HG02840 (cell line): ENCODE results near the gene TSR3.

Source experiments
- ATAC-seq: cut with Tn5 transposase; IDR thresholded peaks from one replicate; pipeline ENCODE4 v1.9.1; 2021; ENCODE audit warnings: mild to moderate bottlenecking, moderate library complexity, moderate number of reproducible peaks; ENCODE audit not compliant: unreplicated experiment, low FRiP score

Gene TSR3

GRCh38 chr16:1326946-1327618, 24.6 kb downstream of the TSR3 start:
- no peak for ATAC-seq

DNA sequence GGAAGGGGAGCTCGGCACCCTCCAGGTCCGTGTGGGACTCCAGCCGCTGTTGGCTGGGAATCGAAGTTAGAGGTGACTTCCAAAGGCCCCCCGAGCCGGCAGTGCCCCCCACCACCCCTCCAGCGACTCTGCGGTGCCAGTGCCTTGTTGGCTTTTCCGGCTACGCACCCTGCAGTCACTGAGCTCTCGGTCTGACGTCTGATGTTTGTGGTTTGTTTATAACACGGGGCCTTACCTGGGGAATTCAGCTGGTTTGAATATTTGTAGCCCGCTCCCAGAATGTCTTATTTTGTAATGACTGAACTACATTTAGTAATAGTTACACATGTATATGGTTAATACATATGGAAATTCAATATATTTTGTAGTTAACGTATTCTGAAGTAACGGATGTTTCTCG, 25.3 kb downstream of the TSR3 start:
- ATAC-seq: no peak

DNA sequence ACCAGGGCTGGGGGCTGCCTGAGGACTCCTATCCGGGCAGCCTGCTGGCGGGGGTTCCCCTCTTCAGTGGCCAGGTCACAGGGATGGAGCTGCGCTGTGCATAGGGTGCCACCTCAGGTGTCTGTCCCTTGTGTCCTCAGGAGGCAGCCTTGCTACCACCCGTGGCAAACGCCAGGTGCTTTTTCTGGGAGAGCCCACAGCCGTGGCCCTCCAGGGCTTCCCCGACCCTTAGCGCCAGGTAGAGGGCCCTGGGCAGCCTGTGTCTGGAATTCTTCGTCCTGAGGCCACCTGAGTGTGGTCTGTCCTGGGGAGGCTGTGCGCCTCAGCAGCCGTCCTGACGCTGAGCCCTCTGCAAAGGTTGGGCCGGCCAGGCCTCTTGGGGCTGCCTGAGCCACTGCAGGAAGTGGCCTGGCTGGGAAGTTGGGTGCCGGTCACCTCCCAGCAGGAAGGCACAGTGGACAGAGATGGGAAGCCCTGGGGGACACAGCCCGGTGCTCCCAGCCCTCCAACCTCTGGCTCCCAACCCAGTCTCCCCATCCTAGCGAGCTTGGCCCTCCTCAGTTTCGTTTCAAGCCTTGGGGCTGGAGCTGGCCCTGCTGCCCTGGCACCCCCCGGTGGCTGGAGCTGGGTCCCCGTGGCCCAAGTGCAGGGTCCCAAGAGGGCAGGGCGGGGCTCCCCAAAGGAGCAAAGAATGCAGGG, 25.9 kb downstream of the TSR3 start:
- ATAC-seq: no peak

- ATAC-seq: no peak
Measured at GRCh38 chr16:1325261-1325660, 26.4 kb downstream of the TSR3 start.

GRCh38 chr16:1324286-1324826, 27.3 kb downstream of the TSR3 start:
- no peak for ATAC-seq

DNA sequence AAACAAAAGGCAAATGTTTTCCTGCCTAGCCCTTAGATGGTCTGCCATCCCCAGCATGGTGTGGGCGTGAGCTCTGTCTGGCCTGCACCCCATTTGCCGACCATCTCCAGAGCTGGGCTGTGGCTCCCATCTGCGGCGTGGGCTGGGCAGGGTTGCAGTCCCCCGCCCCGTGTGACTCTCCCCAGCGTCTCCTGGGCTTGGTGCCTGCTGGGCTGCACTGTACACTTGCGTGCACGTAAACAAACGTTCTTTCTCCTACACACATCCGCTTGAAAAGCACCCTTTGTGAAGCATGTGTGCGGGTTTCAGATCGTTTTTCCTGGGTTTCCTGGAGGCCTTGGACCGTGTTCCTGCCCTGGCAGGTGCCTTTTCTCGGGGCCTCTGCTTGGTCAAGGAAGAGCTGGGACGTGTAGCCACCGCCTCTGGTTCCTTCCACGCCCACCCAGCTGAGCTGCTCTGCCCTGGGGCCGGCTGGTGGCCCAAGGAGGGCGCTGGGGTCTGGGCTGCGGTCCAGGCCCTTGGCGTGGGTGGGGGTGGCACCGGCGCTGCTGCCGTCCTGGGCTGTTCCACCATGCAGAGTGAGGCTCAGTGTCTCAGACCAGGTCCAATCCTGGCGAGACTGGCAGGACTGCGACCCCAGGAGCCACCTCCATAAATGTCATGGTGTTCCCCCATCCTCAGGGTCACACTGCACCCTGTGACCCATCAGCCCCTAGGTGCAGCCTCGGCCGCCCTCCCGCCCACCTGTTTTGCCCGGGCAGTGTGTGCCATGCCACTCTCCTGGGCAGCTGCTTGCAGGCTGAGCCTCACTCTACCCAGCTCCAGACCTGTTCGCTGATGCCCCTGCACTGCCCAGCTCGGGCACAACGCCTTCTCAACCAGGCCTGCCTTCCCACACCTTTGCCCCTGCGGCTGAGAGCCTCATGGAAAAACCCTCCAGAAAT, 28.1 kb downstream of the TSR3 start:
- ATAC-seq: no peak

DNA sequence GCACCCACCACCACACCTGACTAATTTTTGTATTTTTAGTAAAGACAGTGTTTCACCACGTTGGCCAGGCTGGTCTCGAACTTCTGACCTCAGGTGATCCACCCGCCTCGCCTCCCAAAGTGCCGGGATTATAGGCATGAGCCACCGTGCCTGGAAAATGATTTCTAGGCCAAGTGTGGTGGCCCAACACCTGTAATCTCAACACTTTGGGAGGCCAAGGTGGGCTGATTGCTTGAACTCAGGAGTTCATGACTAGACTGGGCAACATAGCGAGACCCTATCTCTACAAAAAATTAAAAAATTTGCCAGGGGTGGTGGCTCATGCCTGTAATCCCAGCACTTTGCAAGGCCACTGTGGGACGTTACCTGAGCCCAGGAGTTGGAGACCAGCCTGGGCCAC, 29.3 kb downstream of the TSR3 start:
- ATAC-seq: no peak

GRCh38 chr16:1320658-1321240, 30.9 kb downstream of the TSR3 start:
- no peak for ATAC-seq

DNA sequence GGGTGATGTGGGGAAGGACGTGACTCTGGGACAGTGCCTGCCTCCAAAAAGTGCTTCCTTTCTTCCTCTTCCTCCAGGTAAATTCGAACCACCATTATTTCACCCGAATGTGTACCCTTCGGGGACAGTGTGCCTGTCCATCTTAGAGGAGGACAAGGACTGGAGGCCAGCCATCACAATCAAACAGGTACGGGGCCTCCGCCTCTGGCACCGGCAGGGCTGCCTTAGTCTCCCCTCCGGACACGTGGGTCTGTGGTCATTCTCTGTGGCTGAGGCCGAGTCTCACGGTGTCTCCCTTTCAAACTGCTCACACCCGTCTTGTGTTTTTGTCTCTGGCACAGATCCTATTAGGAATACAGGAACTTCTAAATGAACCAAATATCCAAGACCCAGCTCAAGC, 31.6 kb downstream of the TSR3 start:
- no peak for ATAC-seq

DNA sequence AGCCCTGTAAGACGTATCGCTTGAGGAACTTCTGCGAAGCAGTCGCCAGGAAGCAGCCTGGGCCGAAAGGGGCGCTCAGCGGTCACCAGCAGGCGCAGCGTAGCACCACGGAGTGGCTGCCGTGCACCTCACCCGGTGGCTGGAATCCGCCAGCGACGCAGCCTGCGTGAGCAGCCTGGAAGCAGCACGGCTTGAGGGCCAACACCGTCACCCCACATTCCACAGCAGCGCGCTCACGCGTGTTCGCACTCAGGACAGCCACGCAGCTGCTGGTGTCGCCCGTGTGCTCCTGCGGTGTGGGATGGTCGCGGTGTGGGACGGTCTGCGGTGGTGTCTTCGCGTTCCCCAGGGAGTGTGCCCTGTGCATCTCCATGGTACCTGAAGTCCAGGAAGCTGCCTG, 32.6 kb downstream of the TSR3 start:
- no peak for ATAC-seq

DNA sequence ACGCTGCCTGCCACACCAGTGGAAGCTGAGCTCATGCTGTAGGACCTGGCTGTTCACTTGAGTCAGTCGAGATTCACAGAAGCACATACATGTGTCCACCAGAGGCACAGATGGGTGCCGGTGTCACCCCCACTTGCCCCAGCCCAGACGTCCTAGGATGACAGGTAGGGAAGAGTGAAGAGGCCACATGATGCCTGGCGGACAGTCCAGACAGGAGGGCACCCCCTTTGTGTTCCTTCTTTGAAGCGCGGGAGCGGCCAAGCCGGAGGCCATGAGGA, 33.5 kb downstream of the TSR3 start:
- no peak for ATAC-seq

- no peak for ATAC-seq
Measured at GRCh38 chr16:1317479-1318267, 34.0 kb downstream of the TSR3 start.

- no peak for ATAC-seq
Measured at GRCh38 chr16:1316033-1316405, 35.7 kb downstream of the TSR3 start.

DNA sequence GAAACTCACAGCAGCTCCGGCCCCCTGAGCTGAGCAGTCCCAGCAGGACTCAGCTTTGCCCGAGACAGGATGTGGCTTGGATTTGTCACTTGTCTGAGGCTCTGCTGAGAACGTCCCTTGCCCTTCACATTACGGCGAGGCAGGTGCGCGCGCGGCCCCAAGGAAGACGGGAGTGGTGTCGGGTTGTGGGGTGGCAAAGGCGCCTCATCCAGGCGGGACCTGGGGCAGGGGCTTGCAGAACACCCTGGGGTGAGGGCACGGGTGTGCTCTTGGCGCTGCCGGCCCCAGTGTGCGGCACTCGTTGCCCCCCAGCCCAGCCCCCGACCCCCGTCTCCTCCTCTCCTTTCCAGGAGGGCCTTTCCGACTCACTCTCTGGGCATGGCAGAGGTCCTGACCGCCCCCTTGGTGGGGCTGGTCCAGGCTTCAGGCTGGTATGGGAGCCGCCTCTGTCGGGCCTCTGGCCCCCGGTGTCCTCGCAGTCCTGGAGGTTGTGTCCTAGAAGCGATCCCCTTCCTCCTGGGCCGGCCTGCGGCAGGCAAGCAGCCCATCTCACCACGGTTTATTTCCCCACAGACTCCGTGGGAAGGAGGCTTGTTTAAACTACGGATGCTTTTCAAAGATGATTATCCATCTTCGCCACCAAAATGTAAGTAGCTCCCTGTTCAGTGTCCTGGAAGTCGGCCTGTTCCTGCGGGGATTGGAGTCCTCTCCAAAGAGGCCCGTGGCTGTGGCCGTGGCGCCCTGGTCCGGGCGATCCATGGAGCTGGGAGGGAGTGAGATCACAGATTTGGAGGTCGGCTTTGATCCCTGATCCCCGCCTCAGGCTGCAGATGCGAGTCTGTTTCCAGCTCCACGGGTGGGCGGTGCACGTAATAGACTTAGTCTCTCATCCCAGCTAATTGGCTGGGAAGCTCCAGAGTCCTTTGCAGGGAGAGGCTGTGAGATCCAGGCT, 36.3 kb downstream of the TSR3 start:
- no peak for ATAC-seq

GRCh38 chr16:1314399-1315068, 37.1 kb downstream of the TSR3 start:
- no peak for ATAC-seq

GRCh38 chr16:1313721-1314369, 37.8 kb downstream of the TSR3 start:
- ATAC-seq: no peak

GRCh38 chr16:1312903-1313302, 38.8 kb downstream of the TSR3 start:
- ATAC-seq: no peak

GRCh38 chr16:1312467-1312816, 39.2 kb downstream of the TSR3 start:
- no peak for ATAC-seq
